GM18502 (cell line): Measurements from ENCODE around the gene FXR2.
"Not testable (repeated sequence)": the region's sequence is repeated elsewhere in the genome, so short reads cannot be mapped to it uniquely, and the experiment has no call there.

ENCODE experiments used
- ATAC-seq: cut with Tn5 transposase; IDR thresholded peaks from one replicate; pipeline ENCODE4 v1.9.1; 2021; ENCODE audit warnings: mild to moderate bottlenecking; ENCODE audit not compliant: unreplicated experiment, poor library complexity

Gene FXR2

GRCh38 chr17:7631398-7632380 lies 17.0 kb upstream of the FXR2 start:
- ATAC-seq = no peak

- no peak for ATAC-seq
Measured at GRCh38 chr17:7629939-7630571, 15.4 kb upstream of the FXR2 start, which contains the start of gene SHBG. TSS of gene SHBG (plus strand) at chr17:7630135. CDS start at chr17:7630173, 38 bp downstream.

GRCh38 chr17:7627250-7628121 lies 12.8 kb upstream of the FXR2 start, which contains the start of gene SAT2:
TSS of gene SAT2 (minus strand) at chr17:7627821. CDS start at chr17:7627635, 186 bp downstream.
- ATAC-seq = peak; percentile 88

- no peak for ATAC-seq
Measured at GRCh38 chr17:7626956-7627249, 12.2 kb upstream of the FXR2 start.

- no peak for ATAC-seq
Measured at GRCh38 chr17:7626307-7626706, 11.6 kb upstream of the FXR2 start.

GRCh38 chr17:7625749-7626148 lies 11.1 kb upstream of the FXR2 start:
- ATAC-seq = not testable (repeated sequence)

- no peak for ATAC-seq
Measured at GRCh38 chr17:7623661-7624060, 9.0 kb upstream of the FXR2 start.

- ATAC-seq = no peak
Measured at GRCh38 chr17:7620835-7621234, 6.1 kb upstream of the FXR2 start.

- no peak for ATAC-seq
Measured at GRCh38 chr17:7618608-7619007, 3.9 kb upstream of the FXR2 start.

GRCh38 chr17:7615265-7615747 lies 609 bp upstream of the FXR2 start:
- no peak for ATAC-seq

GRCh38 chr17:7613769-7614424 lies 800 bp downstream of the FXR2 start:
- ATAC-seq = no peak

GRCh38 chr17:7612294-7612640 lies 2.4 kb downstream of the FXR2 start:
- no peak for ATAC-seq

GRCh38 chr17:7611635-7612293 lies 2.9 kb downstream of the FXR2 start:
- no peak for ATAC-seq

- no peak for ATAC-seq
Measured at GRCh38 chr17:7610641-7611040, 4.1 kb downstream of the FXR2 start.

GRCh38 chr17:7606280-7606679 lies 8.4 kb downstream of the FXR2 start:
- ATAC-seq = no peak

- ATAC-seq = not testable (repeated sequence)
Measured at GRCh38 chr17:7597561-7597960, 17.1 kb downstream of the FXR2 start.

- no peak for ATAC-seq
Measured at GRCh38 chr17:7593296-7593695, 21.4 kb downstream of the FXR2 start.

- ATAC-seq = no peak
Measured at GRCh38 chr17:7592422-7593021, 22.2 kb downstream of the FXR2 start.

- ATAC-seq = no peak
Measured at GRCh38 chr17:7591596-7591995, 23.1 kb downstream of the FXR2 start.
